Fibroblast of lung (primary cell): ENCODE data around the gene EIF1B.

ENCODE experiments used
- CTCF ChIP-seq, 2 donors: IDR thresholded peaks in 1 of 2; conservative IDR thresholded peaks in 1 of 2; 1 replicate in 1 of 2; 2 replicates in 1 of 2; pipeline ENCODE4 v1.5.1; 2011 to 2012; ENCODE audit warnings: low read length in 2 of 2, control low read depth in 1 of 2, inconsistent platforms in 1 of 2, low read depth in 1 of 2, mild to moderate bottlenecking in 1 of 2
- EZH2 ChIP-seq: IDR thresholded peaks from 2 replicates; pipeline ENCODE4 v1.5.1; 2012; ENCODE audit warnings: low read length, control low read depth, mild to moderate bottlenecking; ENCODE audit errors: missing control alignments

DNA sequence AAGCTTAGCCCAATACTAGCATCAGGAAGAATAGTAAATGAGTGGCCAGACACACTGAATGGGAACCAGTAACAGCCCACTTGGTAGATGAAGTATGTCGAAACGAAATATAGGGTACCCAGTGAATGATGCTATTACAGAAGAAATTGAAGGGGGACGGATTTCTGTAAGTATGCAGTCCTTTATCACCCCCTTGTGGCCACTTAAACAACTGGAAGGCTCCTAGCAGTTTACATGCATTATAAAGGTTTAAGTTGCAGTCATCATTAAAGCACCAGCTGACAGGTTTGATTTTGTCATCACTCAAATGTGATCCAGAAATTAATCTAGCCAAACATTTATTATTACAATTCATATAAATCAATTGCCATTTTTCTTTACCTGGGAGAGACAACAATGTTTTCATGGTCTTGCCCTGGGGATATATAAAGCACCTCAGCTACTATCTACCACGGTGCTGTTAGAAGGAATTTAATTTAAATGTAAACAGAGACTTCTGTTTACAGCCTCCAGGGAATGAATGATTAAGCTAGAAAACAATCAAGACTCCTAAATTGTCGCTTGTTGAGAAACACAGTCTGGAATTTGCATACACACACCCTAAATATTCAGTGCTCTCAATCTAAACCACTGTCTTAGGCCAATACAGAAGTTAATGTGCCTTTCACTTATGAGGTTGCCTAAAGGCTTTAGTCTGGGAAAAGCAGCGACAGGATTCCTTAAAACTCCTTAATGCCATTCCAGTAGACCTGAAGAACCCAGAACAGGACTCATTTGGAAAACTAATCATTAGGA is 7.8 kb downstream of the EIF1B start:
- peak; percentile 86 to 87 for TF ChIP-seq CTCF (conservative IDR thresholded peaks at IDR 0.05 in 1 of 2, IDR thresholded peaks at IDR 0.05 in 1 of 2; ENCODE audit: low read depth in 1 of 2, low read length in 2 of 2)
- no peak for TF ChIP-seq EZH2
